HEK293 (cell line): ENCODE results near the gene PRDM13.

ENCODE experiments used
- CTCF ChIA-PET: fragments of 350-600 bp; formaldehyde crosslinking; extraction: SDS; loops from one replicate; lab custom pipeline; 2021; ENCODE audit warnings: antibody characterized with exemption; lab: Yijun Ruan, JAX
- POLR2A ChIA-PET: fragments of 300-600 bp; formaldehyde crosslinking; extraction: SDS; loops from one replicate; lab custom pipeline; 2020; ENCODE audit warnings: antibody characterized with exemption, inconsistent platforms; lab: Yijun Ruan, JAX
- H3K27ac ChIP-seq: fragments of 200-500 bp; sonication (Bioruptor generic); 2 replicates; pipeline ENCODE4 v1.5.1; 2014; ENCODE audit warnings: low read depth, low read length, control low read depth, inconsistent platforms; ENCODE audit errors: extremely low read depth
- H3K36me3 ChIP-seq, 2 experiments: fragments of 200-500 bp in 1 of 2; sonication (Bioruptor generic) in 1 of 2; 1 replicate in 1 of 2; 2 replicates in 1 of 2; pipeline ENCODE4 v1.5.1; 2014 to 2017; ENCODE audit warnings: inconsistent platforms in 2 of 2, low read length in 2 of 2; ENCODE audit not compliant: control insufficient read depth in 2 of 2, insufficient read depth in 1 of 2
- H3K4me1 ChIP-seq: fragments of 200-500 bp; sonication (Bioruptor generic); 2 replicates; pipeline ENCODE4 v1.5.1; 2014; ENCODE audit warnings: mild to moderate bottlenecking, low read length, inconsistent platforms; ENCODE audit not compliant: control insufficient read depth, insufficient read depth
- H3K4me3 ChIP-seq: 2 replicates; pipeline ENCODE4 v1.5.1; 2011; ENCODE audit warnings: low read depth, mild to moderate bottlenecking, control low read depth, low read length, moderate library complexity
- H3K9me3 ChIP-seq: fragments of 200-500 bp; sonication (Bioruptor generic); 2 replicates; pipeline ENCODE4 v1.5.1; 2014; ENCODE audit warnings: low read depth, low read length, inconsistent platforms; ENCODE audit not compliant: control insufficient read depth, insufficient read depth
- GFI1B ChIP-seq: fragments of 450-650 bp; formaldehyde crosslinking; IDR thresholded peaks from 2 replicates; pipeline ENCODE4 v1.5.1; 2016; ENCODE audit warnings: missing biosample characterization, missing genetic modification characterization
- GLIS1 ChIP-seq: fragments of 450-650 bp; formaldehyde crosslinking; IDR thresholded peaks from 2 replicates; pipeline ENCODE4 v1.5.1; 2016; ENCODE audit warnings: missing biosample characterization, missing genetic modification characterization
- GLIS2 ChIP-seq: fragments of 450-650 bp; formaldehyde crosslinking; IDR thresholded peaks from 2 replicates; pipeline ENCODE4 v1.5.1; 2016; ENCODE audit warnings: missing biosample characterization, missing genetic modification characterization
- HOXA7 ChIP-seq: sonication (generic); formaldehyde crosslinking; IDR thresholded peaks from 2 replicates; pipeline ENCODE4 v1.8.1; 2022; ENCODE audit warnings: missing genetic modification reagents, borderline replicate concordance
- IKZF3 ChIP-seq: fragments of 450-650 bp; IDR thresholded peaks from 2 replicates; pipeline ENCODE4 v1.5.0; 2018; ENCODE audit warnings: missing biosample characterization, mild to moderate bottlenecking, missing genetic modification characterization, moderate library complexity
- KLF1 ChIP-seq: fragments of 450-650 bp; formaldehyde crosslinking; IDR thresholded peaks from 2 replicates; pipeline ENCODE4 v1.5.1; 2016; ENCODE audit warnings: missing biosample characterization, missing genetic modification characterization
- KLF10 ChIP-seq: fragments of 450-650 bp; IDR thresholded peaks from 2 replicates; pipeline ENCODE4 v1.5.1; 2018; ENCODE audit warnings: missing biosample characterization, mild to moderate bottlenecking, missing genetic modification characterization
- SCRT2 ChIP-seq: fragments of 450-650 bp; formaldehyde crosslinking; IDR thresholded peaks from 2 replicates; pipeline ENCODE4 v1.5.1; 2016; ENCODE audit warnings: missing biosample characterization, missing genetic modification characterization
- ZBTB20 ChIP-seq: fragments of 450-650 bp; formaldehyde crosslinking; IDR thresholded peaks from 2 replicates; pipeline ENCODE4 v1.5.1; 2016; ENCODE audit warnings: missing biosample characterization, missing genetic modification characterization
- ZBTB21 ChIP-seq: fragments of 450-650 bp; formaldehyde crosslinking; IDR thresholded peaks from 2 replicates; pipeline ENCODE4 v1.5.1; 2017; ENCODE audit warnings: missing biosample characterization, missing genetic modification characterization
- ZFP37 ChIP-seq: fragments of 450-650 bp; formaldehyde crosslinking; IDR thresholded peaks from 2 replicates; pipeline ENCODE4 v1.5.1; 2016; ENCODE audit warnings: missing biosample characterization, missing genetic modification characterization
- ZNF311 ChIP-seq: fragments of 450-650 bp; formaldehyde crosslinking; IDR thresholded peaks from 2 replicates; pipeline ENCODE4 v1.5.1; 2017; ENCODE audit warnings: missing biosample characterization, missing genetic modification characterization, borderline replicate concordance
- ZNF423 ChIP-seq: fragments of 450-650 bp; formaldehyde crosslinking; IDR thresholded peaks from 2 replicates; pipeline ENCODE4 v1.5.1; 2016; ENCODE audit warnings: missing biosample characterization, missing genetic modification characterization
- ZNF433 ChIP-seq: fragments of 450-650 bp; formaldehyde crosslinking; IDR thresholded peaks from 2 replicates; pipeline ENCODE4 v1.5.1; 2016; ENCODE audit warnings: missing biosample characterization, missing genetic modification characterization, low read depth
- ZNF501 ChIP-seq: fragments of 450-650 bp; formaldehyde crosslinking; IDR thresholded peaks from 2 replicates; pipeline ENCODE4 v1.5.1; 2016; ENCODE audit warnings: missing biosample characterization, missing genetic modification characterization
- ZNF510 ChIP-seq: fragments of 450-650 bp; formaldehyde crosslinking; IDR thresholded peaks from 2 replicates; pipeline ENCODE4 v1.5.1; 2018; ENCODE audit warnings: mild to moderate bottlenecking, missing genetic modification characterization, missing biosample characterization; ENCODE audit not compliant: insufficient replicate concordance
- ZNF623 ChIP-seq: fragments of 450-650 bp; formaldehyde crosslinking; IDR thresholded peaks from 2 replicates; pipeline ENCODE4 v1.5.1; 2016; ENCODE audit warnings: missing biosample characterization, missing genetic modification characterization
- ZNF629 ChIP-seq: fragments of 450-650 bp; formaldehyde crosslinking; IDR thresholded peaks from 2 replicates; pipeline ENCODE4 v1.5.1; 2017; ENCODE audit warnings: missing biosample characterization, missing genetic modification characterization
- TF ChIP-seq, protein P1 (sequence below): fragments of 450-650 bp; formaldehyde crosslinking; IDR thresholded peaks from 2 replicates; pipeline ENCODE4 v1.5.1; 2016; ENCODE audit warnings: missing biosample characterization, missing genetic modification characterization
- TF ChIP-seq, protein P2 (sequence below): fragments of 450-650 bp; formaldehyde crosslinking; IDR thresholded peaks from 2 replicates; pipeline ENCODE4 v1.5.1; 2016; ENCODE audit warnings: missing biosample characterization, missing genetic modification characterization
- TF ChIP-seq, protein P3 (sequence below): fragments of 450-650 bp; formaldehyde crosslinking; conservative IDR thresholded peaks from 2 replicates; pipeline ENCODE4 v1.5.1; 2016; ENCODE audit warnings: low read depth, missing biosample characterization, missing genetic modification characterization
- TF ChIP-seq, protein P4 (sequence below): fragments of 450-650 bp; formaldehyde crosslinking; IDR thresholded peaks from 2 replicates; pipeline ENCODE4 v1.5.1; 2016; ENCODE audit warnings: missing biosample characterization, missing genetic modification characterization
- TF ChIP-seq, protein P5 (sequence below): fragments of 450-650 bp; formaldehyde crosslinking; IDR thresholded peaks from 2 replicates; pipeline ENCODE4 v1.5.1; 2016; ENCODE audit warnings: missing biosample characterization, missing genetic modification characterization

Gene PRDM13

DNA sequence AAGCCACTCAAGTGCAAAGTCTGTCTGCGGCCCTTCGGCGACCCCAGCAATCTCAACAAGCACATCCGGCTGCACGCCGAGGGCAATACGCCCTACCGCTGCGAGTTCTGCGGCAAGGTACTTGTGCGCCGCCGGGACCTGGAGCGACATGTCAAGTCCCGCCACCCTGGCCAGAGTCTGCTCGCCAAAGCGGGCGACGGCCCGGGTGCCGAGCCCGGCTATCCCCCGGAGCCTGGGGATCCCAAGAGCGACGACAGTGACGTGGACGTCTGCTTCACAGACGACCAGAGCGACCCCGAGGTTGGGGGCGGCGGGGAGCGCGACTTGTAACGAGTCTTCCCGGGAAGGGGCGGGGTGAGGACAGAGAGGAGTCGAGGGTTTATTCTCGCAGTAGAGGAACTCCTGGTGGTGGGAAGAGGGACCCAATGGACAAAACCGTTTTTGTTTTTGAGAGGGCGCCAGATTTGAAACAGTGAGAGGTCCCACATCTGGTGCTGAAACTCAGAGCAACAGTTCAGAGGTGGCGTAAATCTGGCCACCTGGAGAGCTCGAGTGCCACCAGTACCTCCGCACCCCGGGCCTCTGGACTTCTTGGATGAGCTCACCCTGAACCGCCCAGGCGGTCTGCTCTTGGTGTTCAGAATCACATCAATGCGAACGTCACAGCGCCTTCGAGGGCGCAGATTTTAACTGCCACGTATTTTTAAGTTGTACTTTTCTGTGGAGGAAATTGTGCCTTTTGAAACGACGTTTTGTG, 8.0 kb downstream of the PRDM13 start:
- Histone ChIP-seq H3K9me3 (no peaks in the 10 kb centered on the region), H3K4me3 (peak overlapping the region; percentile 52), H3K36me3 (no peaks in the 10 kb centered on the region), H3K4me1 (0 out of 2 replicates have a peak, but pooled peaks cover 10% of the 10 kb centered on the region), H3K27ac (peak overlapping the region; percentile 59)
- POLR2A ChIA-PET = interaction anchor here (0.6 to 2.4 kb wide), 5 partner anchors 11 to 65 kb away, joined by 3 to 30 read pairs (median 6); partner anchors contain the start of gene CCNC
- CTCF ChIA-PET = interaction anchor here (0.5 to 1.2 kb wide), 6 partner anchors 9 to 159 kb away, joined by 3 to 7 read pairs (median 4); no protein-coding TSS in a partner anchor
- TF ChIP-seq, protein P1, sequence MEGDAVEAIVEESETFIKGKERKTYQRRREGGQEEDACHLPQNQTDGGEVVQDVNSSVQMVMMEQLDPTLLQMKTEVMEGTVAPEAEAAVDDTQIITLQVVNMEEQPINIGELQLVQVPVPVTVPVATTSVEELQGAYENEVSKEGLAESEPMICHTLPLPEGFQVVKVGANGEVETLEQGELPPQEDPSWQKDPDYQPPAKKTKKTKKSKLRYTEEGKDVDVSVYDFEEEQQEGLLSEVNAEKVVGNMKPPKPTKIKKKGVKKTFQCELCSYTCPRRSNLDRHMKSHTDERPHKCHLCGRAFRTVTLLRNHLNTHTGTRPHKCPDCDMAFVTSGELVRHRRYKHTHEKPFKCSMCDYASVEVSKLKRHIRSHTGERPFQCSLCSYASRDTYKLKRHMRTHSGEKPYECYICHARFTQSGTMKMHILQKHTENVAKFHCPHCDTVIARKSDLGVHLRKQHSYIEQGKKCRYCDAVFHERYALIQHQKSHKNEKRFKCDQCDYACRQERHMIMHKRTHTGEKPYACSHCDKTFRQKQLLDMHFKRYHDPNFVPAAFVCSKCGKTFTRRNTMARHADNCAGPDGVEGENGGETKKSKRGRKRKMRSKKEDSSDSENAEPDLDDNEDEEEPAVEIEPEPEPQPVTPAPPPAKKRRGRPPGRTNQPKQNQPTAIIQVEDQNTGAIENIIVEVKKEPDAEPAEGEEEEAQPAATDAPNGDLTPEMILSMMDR (tag by site-specific recombination) = peak; percentile 44
- TF ChIP-seq ZFP37 (tag by site-specific recombination) (peak; percentile 67; the same call in 1 of the 2 replicates), ZNF311 (tag by site-specific recombination) (no peak), GFI1B (tag by site-specific recombination) (peak; percentile 32; the same call in 1 of the 2 replicates), ZBTB20 (tag by site-specific recombination) (peak; percentile 83), IKZF3 (tag by site-specific recombination) (peak; percentile 74), ZNF623 (tag by site-specific recombination) (0 out of 2 replicates have a peak, but pooled peaks have one; percentile 4), ZNF501 (0 out of 2 replicates have a peak, but pooled peaks have one; percentile 23), HOXA7 (no peak; the same call in 1 of the 2 replicates), ZBTB21 (tag by site-specific recombination) (0 out of 2 replicates have a peak, but pooled peaks have one; percentile 16), KLF1 (tag by site-specific recombination) (no peak), GLIS1 (tag by site-specific recombination) (peak; percentile 84), ZNF510 (tag by site-specific recombination) (no peak), GLIS2 (tag by site-specific recombination) (peak; percentile 86), ZNF423 (tag by site-specific recombination) (peak; percentile 81; the same call in 1 of the 2 replicates), ZNF433 (no peak), SCRT2 (tag by site-specific recombination) (peak; percentile 53), ZNF629 (tag by site-specific recombination) (peak; percentile 73), KLF10 (tag by site-specific recombination) (0 out of 2 replicates have a peak, but pooled peaks have one; percentile 15)
- TF ChIP-seq, protein P2, sequence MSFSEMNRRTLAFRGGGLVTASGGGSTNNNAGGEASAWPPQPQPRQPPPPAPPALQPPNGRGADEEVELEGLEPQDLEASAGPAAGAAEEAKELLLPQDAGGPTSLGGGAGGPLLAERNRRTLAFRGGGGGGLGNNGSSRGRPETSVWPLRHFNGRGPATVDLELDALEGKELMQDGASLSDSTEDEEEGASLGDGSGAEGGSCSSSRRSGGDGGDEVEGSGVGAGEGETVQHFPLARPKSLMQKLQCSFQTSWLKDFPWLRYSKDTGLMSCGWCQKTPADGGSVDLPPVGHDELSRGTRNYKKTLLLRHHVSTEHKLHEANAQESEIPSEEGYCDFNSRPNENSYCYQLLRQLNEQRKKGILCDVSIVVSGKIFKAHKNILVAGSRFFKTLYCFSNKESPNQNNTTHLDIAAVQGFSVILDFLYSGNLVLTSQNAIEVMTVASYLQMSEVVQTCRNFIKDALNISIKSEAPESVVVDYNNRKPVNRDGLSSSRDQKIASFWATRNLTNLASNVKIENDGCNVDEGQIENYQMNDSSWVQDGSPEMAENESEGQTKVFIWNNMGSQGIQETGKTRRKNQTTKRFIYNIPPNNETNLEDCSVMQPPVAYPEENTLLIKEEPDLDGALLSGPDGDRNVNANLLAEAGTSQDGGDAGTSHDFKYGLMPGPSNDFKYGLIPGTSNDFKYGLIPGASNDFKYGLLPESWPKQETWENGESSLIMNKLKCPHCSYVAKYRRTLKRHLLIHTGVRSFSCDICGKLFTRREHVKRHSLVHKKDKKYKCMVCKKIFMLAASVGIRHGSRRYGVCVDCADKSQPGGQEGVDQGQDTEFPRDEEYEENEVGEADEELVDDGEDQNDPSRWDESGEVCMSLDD (tag by site-specific recombination) = peak; percentile 52
- TF ChIP-seq, protein P3, sequence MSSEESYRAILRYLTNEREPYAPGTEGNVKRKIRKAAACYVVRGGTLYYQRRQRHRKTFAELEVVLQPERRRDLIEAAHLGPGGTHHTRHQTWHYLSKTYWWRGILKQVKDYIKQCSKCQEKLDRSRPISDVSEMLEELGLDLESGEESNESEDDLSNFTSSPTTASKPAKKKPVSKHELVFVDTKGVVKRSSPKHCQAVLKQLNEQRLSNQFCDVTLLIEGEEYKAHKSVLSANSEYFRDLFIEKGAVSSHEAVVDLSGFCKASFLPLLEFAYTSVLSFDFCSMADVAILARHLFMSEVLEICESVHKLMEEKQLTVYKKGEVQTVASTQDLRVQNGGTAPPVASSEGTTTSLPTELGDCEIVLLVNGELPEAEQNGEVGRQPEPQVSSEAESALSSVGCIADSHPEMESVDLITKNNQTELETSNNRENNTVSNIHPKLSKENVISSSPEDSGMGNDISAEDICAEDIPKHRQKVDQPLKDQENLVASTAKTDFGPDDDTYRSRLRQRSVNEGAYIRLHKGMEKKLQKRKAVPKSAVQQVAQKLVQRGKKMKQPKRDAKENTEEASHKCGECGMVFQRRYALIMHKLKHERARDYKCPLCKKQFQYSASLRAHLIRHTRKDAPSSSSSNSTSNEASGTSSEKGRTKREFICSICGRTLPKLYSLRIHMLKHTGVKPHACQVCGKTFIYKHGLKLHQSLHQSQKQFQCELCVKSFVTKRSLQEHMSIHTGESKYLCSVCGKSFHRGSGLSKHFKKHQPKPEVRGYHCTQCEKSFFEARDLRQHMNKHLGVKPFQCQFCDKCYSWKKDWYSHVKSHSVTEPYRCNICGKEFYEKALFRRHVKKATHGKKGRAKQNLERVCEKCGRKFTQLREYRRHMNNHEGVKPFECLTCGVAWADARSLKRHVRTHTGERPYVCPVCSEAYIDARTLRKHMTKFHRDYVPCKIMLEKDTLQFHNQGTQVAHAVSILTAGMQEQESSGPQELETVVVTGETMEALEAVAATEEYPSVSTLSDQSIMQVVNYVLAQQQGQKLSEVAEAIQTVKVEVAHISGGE (tag by site-specific recombination) = peak; percentile 44
- TF ChIP-seq, protein P4, sequence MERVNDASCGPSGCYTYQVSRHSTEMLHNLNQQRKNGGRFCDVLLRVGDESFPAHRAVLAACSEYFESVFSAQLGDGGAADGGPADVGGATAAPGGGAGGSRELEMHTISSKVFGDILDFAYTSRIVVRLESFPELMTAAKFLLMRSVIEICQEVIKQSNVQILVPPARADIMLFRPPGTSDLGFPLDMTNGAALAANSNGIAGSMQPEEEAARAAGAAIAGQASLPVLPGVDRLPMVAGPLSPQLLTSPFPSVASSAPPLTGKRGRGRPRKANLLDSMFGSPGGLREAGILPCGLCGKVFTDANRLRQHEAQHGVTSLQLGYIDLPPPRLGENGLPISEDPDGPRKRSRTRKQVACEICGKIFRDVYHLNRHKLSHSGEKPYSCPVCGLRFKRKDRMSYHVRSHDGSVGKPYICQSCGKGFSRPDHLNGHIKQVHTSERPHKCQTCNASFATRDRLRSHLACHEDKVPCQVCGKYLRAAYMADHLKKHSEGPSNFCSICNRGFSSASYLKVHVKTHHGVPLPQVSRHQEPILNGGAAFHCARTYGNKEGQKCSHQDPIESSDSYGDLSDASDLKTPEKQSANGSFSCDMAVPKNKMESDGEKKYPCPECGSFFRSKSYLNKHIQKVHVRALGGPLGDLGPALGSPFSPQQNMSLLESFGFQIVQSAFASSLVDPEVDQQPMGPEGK (tag by site-specific recombination) = peak; percentile 74
- TF ChIP-seq, protein P5, sequence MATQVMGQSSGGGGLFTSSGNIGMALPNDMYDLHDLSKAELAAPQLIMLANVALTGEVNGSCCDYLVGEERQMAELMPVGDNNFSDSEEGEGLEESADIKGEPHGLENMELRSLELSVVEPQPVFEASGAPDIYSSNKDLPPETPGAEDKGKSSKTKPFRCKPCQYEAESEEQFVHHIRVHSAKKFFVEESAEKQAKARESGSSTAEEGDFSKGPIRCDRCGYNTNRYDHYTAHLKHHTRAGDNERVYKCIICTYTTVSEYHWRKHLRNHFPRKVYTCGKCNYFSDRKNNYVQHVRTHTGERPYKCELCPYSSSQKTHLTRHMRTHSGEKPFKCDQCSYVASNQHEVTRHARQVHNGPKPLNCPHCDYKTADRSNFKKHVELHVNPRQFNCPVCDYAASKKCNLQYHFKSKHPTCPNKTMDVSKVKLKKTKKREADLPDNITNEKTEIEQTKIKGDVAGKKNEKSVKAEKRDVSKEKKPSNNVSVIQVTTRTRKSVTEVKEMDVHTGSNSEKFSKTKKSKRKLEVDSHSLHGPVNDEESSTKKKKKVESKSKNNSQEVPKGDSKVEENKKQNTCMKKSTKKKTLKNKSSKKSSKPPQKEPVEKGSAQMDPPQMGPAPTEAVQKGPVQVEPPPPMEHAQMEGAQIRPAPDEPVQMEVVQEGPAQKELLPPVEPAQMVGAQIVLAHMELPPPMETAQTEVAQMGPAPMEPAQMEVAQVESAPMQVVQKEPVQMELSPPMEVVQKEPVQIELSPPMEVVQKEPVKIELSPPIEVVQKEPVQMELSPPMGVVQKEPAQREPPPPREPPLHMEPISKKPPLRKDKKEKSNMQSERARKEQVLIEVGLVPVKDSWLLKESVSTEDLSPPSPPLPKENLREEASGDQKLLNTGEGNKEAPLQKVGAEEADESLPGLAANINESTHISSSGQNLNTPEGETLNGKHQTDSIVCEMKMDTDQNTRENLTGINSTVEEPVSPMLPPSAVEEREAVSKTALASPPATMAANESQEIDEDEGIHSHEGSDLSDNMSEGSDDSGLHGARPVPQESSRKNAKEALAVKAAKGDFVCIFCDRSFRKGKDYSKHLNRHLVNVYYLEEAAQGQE (tag by site-specific recombination) = peak; percentile 90
